ENCODE results near the gene ST8SIA4. TPM values are rescaled to one million over a fixed set of nuclear protein-coding genes. Genes with fewer than 3 reads are reported as not detected.

The ST8SIA4 gene
- total RNA-seq, 2 experiments from 2014 or later, result 17.8 to 19.5 TPM

DNA sequence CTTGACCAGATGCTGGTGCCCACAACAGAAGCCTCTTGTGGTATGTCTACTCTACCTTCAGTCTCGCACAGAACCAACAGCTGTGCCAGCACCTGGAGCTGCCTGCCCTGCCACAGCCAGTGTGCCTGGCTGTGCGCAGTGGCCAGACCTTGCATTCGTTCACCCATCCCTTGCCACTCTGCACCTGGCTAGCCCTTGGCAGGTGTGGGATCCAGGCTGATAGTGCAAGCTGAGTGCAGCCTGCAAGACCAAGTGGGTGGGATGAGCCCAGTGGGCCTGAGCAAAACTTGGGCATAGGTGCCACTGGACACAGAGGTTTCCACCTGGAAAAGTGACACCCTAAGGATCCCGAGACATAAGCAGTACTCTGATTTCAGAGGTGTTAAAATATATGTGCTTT is 108.2 kb downstream of the ST8SIA4 start:
- Histone ChIP-seq H3K27me3 (ENCODE audit: control insufficient read depth in 1 of 2, insufficient read depth in 2 of 2, low read length in 2 of 2) (no peaks in the 10 kb centered on the region), H3K36me3 (ENCODE audit: insufficient read depth, low read length) (no peaks in the 10 kb centered on the region), H3K27ac (ENCODE audit: low read depth in 1 of 2, low read length in 2 of 2) (no peak overlapping the region), H3K4me3 (ENCODE audit: low read length) (no peak overlapping the region), H3K9me3 (ENCODE audit: control insufficient read depth in 1 of 2, insufficient read depth in 1 of 2, low read length in 2 of 2) (peaks cover 0 to 13% of the 10 kb centered on the region in 2 experiments), H3K4me1 (ENCODE audit: insufficient read depth, low read length) (no peaks in the 10 kb centered on the region)
- TF ChIP-seq CTCF (IDR thresholded peaks at IDR 0.05), result no peak
- no peak for ATAC-seq (ENCODE audit: poor library complexity)
- no peak for DNase-seq
- Mint-ChIP-seq H3K4me1 (ENCODE audit: low read depth) (no peaks in the 10 kb centered on the region), H3K4me3 (no peak overlapping the region), H3K9me3 (peaks cover 6% of the 10 kb centered on the region), H3K27me3 (no peaks in the 10 kb centered on the region), H3K36me3 (ENCODE audit: low read depth) (no peaks in the 10 kb centered on the region), H3K27ac (no peak overlapping the region)
- ChIA-PET POLR2A (no interaction called here), CTCF (no interaction called here)
- intact Hi-C loops (cut with DNase I, micrococcal nuclease), result no loop called here

- Histone ChIP-seq H3K4me3 (ENCODE audit: low read length) (no peak overlapping the region), H3K9me3 (ENCODE audit: control insufficient read depth in 1 of 2, insufficient read depth in 1 of 2, low read length in 2 of 2) (peaks cover 0 to 13% of the 10 kb centered on the region in 2 experiments), H3K36me3 (ENCODE audit: insufficient read depth, low read length) (no peaks in the 10 kb centered on the region), H3K27ac (ENCODE audit: low read depth in 1 of 2, low read length in 2 of 2) (no peak overlapping the region), H3K27me3 (ENCODE audit: control insufficient read depth in 1 of 2, insufficient read depth in 2 of 2, low read length in 2 of 2) (no peaks in the 10 kb centered on the region), H3K4me1 (ENCODE audit: insufficient read depth, low read length) (no peaks in the 10 kb centered on the region)
- TF ChIP-seq CTCF (IDR thresholded peaks at IDR 0.05), result no peak
- Mint-ChIP-seq H3K27ac (no peak overlapping the region), H3K9me3 (peaks cover 6% of the 10 kb centered on the region), H3K4me3 (no peak overlapping the region), H3K36me3 (ENCODE audit: low read depth) (no peaks in the 10 kb centered on the region), H3K27me3 (no peaks in the 10 kb centered on the region), H3K4me1 (ENCODE audit: low read depth) (no peaks in the 10 kb centered on the region)
- POLR2A ChIA-PET, result no interaction called here
- CTCF ChIA-PET, result no interaction called here
- intact Hi-C loops (cut with DNase I, micrococcal nuclease), result no loop called here
- DNase-seq, result no peak
- no peak for ATAC-seq (ENCODE audit: poor library complexity)
These were observed 108.9 kb downstream of the ST8SIA4 start for GRCh38 chr5:100794218-100794617.

DNA sequence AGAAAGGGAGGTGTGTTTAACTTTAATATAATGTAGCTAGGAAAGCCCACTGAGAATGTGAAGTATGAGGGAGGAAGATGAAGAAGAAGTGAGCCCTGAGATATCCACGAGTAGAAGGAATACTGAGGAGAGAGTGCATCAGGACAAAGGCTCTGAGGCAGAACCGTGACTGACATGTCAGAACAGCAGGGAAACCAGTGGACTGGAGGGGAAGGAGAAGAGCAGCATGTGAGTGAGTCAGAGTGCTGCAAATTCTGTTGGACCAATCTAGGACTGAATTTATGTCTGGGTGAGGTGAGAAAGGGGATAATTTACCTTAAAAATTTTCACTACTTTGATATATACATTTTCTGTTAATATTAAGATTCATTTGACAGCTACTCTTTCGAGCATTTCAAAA is 110.3 kb downstream of the ST8SIA4 start:
- POLR2A ChIA-PET, result no interaction called here

More for the DNA sequence above, 110.3 kb downstream of the ST8SIA4 start:
- H3K36me3 ChIP-seq (ENCODE audit: insufficient read depth, low read length), result no peaks in the 10 kb centered on the region
- H3K9me3 ChIP-seq (ENCODE audit: control insufficient read depth in 1 of 2, insufficient read depth in 1 of 2, low read length in 2 of 2), result peaks cover 0 to 13% of the 10 kb centered on the region in 2 experiments
- H3K27ac ChIP-seq (ENCODE audit: low read depth in 1 of 2, low read length in 2 of 2), result no peak overlapping the region
- CTCF ChIA-PET, result no interaction called here
- H3K27me3 ChIP-seq (ENCODE audit: control insufficient read depth in 1 of 2, insufficient read depth in 2 of 2, low read length in 2 of 2), result no peaks in the 10 kb centered on the region
- no peak overlapping the region for H3K4me3 ChIP-seq (ENCODE audit: low read length)
- H3K27me3 Mint-ChIP-seq, result no peaks in the 10 kb centered on the region
- ATAC-seq (ENCODE audit: poor library complexity) (no peak), DNase-seq (no peak)
- no peak overlapping the region for H3K4me3 Mint-ChIP-seq
- H3K36me3 Mint-ChIP-seq (ENCODE audit: low read depth), result no peaks in the 10 kb centered on the region
- peaks cover 6% of the 10 kb centered on the region for H3K9me3 Mint-ChIP-seq
- TF ChIP-seq CTCF (IDR thresholded peaks at IDR 0.05), result no peak
- H3K27ac Mint-ChIP-seq, result no peak overlapping the region
- intact Hi-C loops (cut with DNase I, micrococcal nuclease), result no loop called here
- H3K4me1 Mint-ChIP-seq (ENCODE audit: low read depth), result no peaks in the 10 kb centered on the region
- no peaks in the 10 kb centered on the region for H3K4me1 ChIP-seq (ENCODE audit: insufficient read depth, low read length)

All from CD4-positive, alpha-beta T cell (primary cell).